ENCODE measurements around the gene PDXDC1. TPM values are rescaled to one million over a fixed set of nuclear protein-coding genes. Genes with fewer than 3 reads are reported as not detected.
"Not testable (repeated sequence)": the region's sequence is repeated elsewhere in the genome, so short reads cannot be mapped to it uniquely, and the experiment has no call there.

The PDXDC1 gene
- total RNA-seq, 3 donors from 2014 or later, result 161 to 258 (median 233) TPM

- H3K9me3 ChIP-seq; H3K36me3 ChIP-seq (ENCODE audit: low read depth); intact Hi-C loops (cut with DNase I, micrococcal nuclease): not testable (repeated sequence)
Observed at GRCh38 chr16:15082788-15083187, 108.0 kb downstream of the PDXDC1 start.

GRCh38 chr16:15090663-15091269 lies 115.9 kb downstream of the PDXDC1 start:
- DNase-seq; H3K36me3 ChIP-seq (ENCODE audit: low read depth); H3K4me1 ChIP-seq (ENCODE audit: low read depth); intact Hi-C loops (cut with DNase I, micrococcal nuclease); ATAC-seq; H3K4me3 ChIP-seq; H3K9me3 ChIP-seq: not testable (repeated sequence)

More at GRCh38 chr16:15082788-15083187, 108.0 kb downstream of the PDXDC1 start:
- DNase-seq; ATAC-seq; H3K4me3 ChIP-seq; H3K4me1 ChIP-seq (ENCODE audit: low read depth): not testable (repeated sequence)

GRCh38 chr16:15093571-15093954 lies 118.7 kb downstream of the PDXDC1 start:
- intact Hi-C loops (cut with DNase I, micrococcal nuclease); H3K36me3 ChIP-seq (ENCODE audit: low read depth); DNase-seq; H3K4me3 ChIP-seq; H3K4me1 ChIP-seq (ENCODE audit: low read depth); ATAC-seq; H3K9me3 ChIP-seq: not testable (repeated sequence)

GRCh38 chr16:15093955-15094827 lies 119.4 kb downstream of the PDXDC1 start, which contains the start of gene RRN3:
Gene RRN3, minus strand, starts transcription at chr16:15094272. Its CDS starts 39 bp downstream, at chr16:15094233.
- H3K36me3 ChIP-seq (ENCODE audit: low read depth); H3K4me1 ChIP-seq (ENCODE audit: low read depth); H3K9me3 ChIP-seq; intact Hi-C loops (cut with DNase I, micrococcal nuclease): not testable (repeated sequence)
- DNase-seq, result peak; percentile 93 to 96 (median 96)
- peak; percentile 99 for ATAC-seq
- peak within 1 kb of the TSS; percentile 44 for H3K4me3 ChIP-seq

- ATAC-seq; H3K4me3 ChIP-seq; intact Hi-C loops (cut with DNase I, micrococcal nuclease); DNase-seq; H3K36me3 ChIP-seq (ENCODE audit: low read depth); H3K9me3 ChIP-seq; H3K4me1 ChIP-seq (ENCODE audit: low read depth): not testable (repeated sequence)
Observed at GRCh38 chr16:15096583-15096972, 121.8 kb downstream of the PDXDC1 start.

GRCh38 chr16:15099366-15099909 lies 124.6 kb downstream of the PDXDC1 start:
- H3K36me3 ChIP-seq (ENCODE audit: low read depth); ATAC-seq; intact Hi-C loops (cut with DNase I, micrococcal nuclease); H3K9me3 ChIP-seq; DNase-seq; H3K4me3 ChIP-seq; H3K4me1 ChIP-seq (ENCODE audit: low read depth): not testable (repeated sequence)

- intact Hi-C loops (cut with DNase I, micrococcal nuclease); H3K9me3 ChIP-seq; H3K4me3 ChIP-seq; ATAC-seq; H3K4me1 ChIP-seq (ENCODE audit: low read depth); H3K36me3 ChIP-seq (ENCODE audit: low read depth); DNase-seq: not testable (repeated sequence)
Observed at GRCh38 chr16:15100372-15100987, 125.7 kb downstream of the PDXDC1 start.

GRCh38 chr16:15127641-15128425 lies 153.0 kb downstream of the PDXDC1 start:
- H3K4me3 ChIP-seq; intact Hi-C loops (cut with DNase I, micrococcal nuclease); ATAC-seq; H3K9me3 ChIP-seq; H3K36me3 ChIP-seq (ENCODE audit: low read depth); H3K4me1 ChIP-seq (ENCODE audit: low read depth): not testable (repeated sequence)
- DNase-seq, result peak in 1 of 3 donors; percentile 15

GRCh38 chr16:15130256-15130932 lies 155.6 kb downstream of the PDXDC1 start:
- H3K9me3 ChIP-seq; H3K4me3 ChIP-seq; H3K36me3 ChIP-seq (ENCODE audit: low read depth); H3K4me1 ChIP-seq (ENCODE audit: low read depth); intact Hi-C loops (cut with DNase I, micrococcal nuclease); ATAC-seq: not testable (repeated sequence)
- DNase-seq, result peak in 2 of 3 donors; percentile 18 to 45

- peak in 1 of 3 donors; percentile 21 for DNase-seq
- intact Hi-C loops (cut with DNase I, micrococcal nuclease), result not testable (repeated sequence)
Observed at GRCh38 chr16:15130943-15131700, 156.3 kb downstream of the PDXDC1 start.

GRCh38 chr16:15132719-15133428 lies 158.0 kb downstream of the PDXDC1 start:
- H3K4me1 ChIP-seq (ENCODE audit: low read depth); H3K36me3 ChIP-seq (ENCODE audit: low read depth); intact Hi-C loops (cut with DNase I, micrococcal nuclease); H3K4me3 ChIP-seq; DNase-seq; H3K9me3 ChIP-seq; ATAC-seq: not testable (repeated sequence)

More at GRCh38 chr16:15130943-15131700, 156.3 kb downstream of the PDXDC1 start:
- H3K4me3 ChIP-seq; H3K4me1 ChIP-seq (ENCODE audit: low read depth); ATAC-seq; H3K36me3 ChIP-seq (ENCODE audit: low read depth); H3K9me3 ChIP-seq: not testable (repeated sequence)

GRCh38 chr16:15133554-15133953 lies 158.7 kb downstream of the PDXDC1 start:
- intact Hi-C loops (cut with DNase I, micrococcal nuclease); ATAC-seq: not testable (repeated sequence)

More at GRCh38 chr16:15133554-15133953, 158.7 kb downstream of the PDXDC1 start:
- not testable (repeated sequence) for H3K4me3 ChIP-seq; H3K4me1 ChIP-seq (ENCODE audit: low read depth); H3K9me3 ChIP-seq; H3K36me3 ChIP-seq (ENCODE audit: low read depth)
- peak in 1 of 3 donors; percentile 15 for DNase-seq
